GM18951 (cell line): Measurements from ENCODE around the gene ARFGAP1.
"Not testable (repeated sequence)": the region's sequence is repeated elsewhere in the genome, so short reads cannot be mapped to it uniquely, and the experiment has no call there.

Experiments used
- POLR2A ChIP-seq: IDR thresholded peaks from 4 replicates; pipeline ENCODE4 v1.6.1; 2011; ENCODE audit warnings: mild to moderate bottlenecking; ENCODE audit not compliant: insufficient read length, insufficient read depth; ENCODE audit errors: extremely low read depth
- in situ Hi-C: fragments of 300-500 bp; cut with MboI; formaldehyde crosslinking; loops from one replicate; pipeline ENCODE4 v1.12.0; 2022; ENCODE audit warnings: low sequenced_read_pairs, mixed read lengths, inconsistent platforms; ENCODE audit not compliant: unreplicated experiment

ARFGAP1 gene

GRCh38 chr20:63297796-63298572 lies 25.4 kb downstream of the ARFGAP1 start:
- TF ChIP-seq POLR2A = no peak
- in situ Hi-C loops = no loop called here

- no peak for TF ChIP-seq POLR2A
- in situ Hi-C loops = no loop called here
Measured at GRCh38 chr20:63298731-63299312, 26.2 kb downstream of the ARFGAP1 start.

- TF ChIP-seq POLR2A = no peak
- in situ Hi-C loops = no loop called here
Measured at GRCh38 chr20:63301671-63302070, 29.1 kb downstream of the ARFGAP1 start.

DNA sequence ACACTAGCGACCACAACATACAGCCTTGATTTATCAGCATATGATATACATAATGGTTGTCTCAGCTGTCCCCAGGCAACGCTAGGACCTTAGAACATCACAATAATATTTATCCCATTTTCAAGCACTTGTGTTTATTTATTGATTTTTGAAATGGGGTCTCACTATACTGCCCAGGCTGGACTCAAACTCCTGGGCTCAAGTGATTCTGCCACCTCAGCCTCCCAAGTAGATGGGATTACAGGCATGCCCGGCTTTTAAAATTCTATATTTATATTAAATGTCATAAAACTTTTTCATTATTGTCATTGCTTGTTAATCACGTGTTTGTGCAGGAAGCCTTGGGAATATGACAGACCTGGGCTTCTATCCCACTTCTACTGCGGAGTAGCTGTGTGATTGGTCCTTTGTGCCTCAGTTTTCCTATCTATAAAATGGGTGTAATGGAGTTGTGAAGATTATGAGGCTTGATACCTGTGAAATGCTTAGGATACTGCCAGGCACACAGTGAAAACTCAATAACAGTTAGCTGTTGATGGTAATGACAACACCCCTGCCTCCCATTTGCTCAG lies 30.6 kb downstream of the ARFGAP1 start:
- in situ Hi-C loops = no loop called here
- no peak for TF ChIP-seq POLR2A

GRCh38 chr20:63305393-63305792 lies 32.8 kb downstream of the ARFGAP1 start:
- in situ Hi-C loops = no loop called here
- TF ChIP-seq POLR2A = no peak

- in situ Hi-C loops = not testable (repeated sequence)
Measured at GRCh38 chr20:63305933-63306672, 33.5 kb downstream of the ARFGAP1 start.

- in situ Hi-C loops = no loop called here
- TF ChIP-seq POLR2A = no peak
Measured at GRCh38 chr20:63306673-63307537, 34.3 kb downstream of the ARFGAP1 start.

- no peak for TF ChIP-seq POLR2A
- in situ Hi-C loops = no loop called here
Measured at GRCh38 chr20:63307538-63308217, 35.1 kb downstream of the ARFGAP1 start.

DNA sequence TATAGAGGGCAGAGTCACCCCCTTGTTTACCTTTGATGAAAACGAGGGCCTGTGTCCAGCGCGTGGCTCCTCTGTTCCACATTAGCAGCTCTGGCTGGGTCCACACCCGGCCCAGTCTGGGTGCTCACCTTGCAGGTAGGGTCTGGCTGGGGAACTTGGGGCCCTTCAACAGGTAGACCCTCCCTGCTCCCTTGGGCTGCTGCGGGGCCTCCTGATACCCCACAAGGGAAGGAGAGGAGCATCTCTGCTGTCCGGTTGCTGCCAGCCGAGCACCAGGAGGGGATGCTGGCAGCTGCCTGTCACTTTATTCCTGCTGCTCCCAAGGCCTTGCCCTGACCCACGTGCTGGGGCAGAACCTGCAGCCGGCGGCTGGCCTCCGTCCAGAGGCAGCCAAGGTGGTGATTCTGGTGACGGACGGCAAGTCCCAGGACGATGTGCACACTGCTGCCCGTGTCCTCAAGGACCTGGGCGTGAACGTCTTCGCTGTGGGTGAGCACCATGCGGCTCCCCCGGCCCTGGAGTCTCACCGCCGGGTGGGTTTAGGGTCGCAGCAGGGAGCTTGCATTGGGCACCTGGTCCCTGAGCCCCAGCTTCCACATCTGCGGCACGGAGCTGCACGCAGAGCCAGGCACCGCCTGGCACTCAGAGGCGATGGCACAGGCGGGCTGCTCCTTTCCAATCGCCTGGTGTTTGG lies 35.8 kb downstream of the ARFGAP1 start:
- in situ Hi-C loops = no loop called here

DNA sequence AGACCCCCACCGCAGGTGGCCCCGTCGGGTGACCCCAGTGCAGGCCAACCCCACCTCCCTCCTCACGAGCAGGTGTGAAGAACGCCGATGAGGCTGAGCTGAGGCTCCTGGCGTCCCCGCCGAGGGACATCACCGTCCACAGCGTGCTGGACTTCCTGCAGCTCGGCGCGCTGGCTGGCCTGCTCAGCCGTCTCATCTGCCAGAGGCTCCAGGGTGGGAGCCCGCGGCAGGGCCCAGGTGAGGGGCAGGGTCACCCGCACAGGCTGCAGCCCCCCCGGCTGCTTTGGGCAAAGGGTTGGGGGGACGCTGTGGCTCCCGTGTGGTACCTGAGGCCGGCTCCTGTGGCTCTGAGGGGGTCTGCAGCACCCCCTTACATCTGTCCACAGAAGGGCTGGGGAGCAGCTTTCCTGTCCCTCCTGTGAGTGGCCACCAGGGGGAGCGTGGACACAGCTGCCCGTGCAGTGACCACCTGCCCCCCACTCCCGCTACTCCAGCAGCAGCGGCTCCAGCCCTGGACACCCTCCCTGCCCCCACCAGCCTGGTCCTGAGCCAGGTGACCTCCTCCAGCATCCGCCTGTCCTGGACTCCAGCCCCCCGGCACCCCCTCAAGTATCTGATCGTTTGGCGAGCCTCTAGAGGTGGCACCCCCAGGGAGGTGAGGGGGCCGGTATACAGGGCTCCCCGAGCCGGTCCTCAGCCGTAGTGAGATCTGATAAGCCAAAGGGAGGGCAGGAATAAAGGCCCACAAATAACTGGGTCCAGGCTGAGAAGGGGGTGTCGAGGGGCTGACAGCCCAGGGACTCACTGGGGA lies 36.9 kb downstream of the ARFGAP1 start:
- no peak for TF ChIP-seq POLR2A
- in situ Hi-C loops = no loop called here

More for the DNA sequence above, 35.8 kb downstream of the ARFGAP1 start:
- no peak for TF ChIP-seq POLR2A
